CD4-positive, CD25-positive, alpha-beta regulatory T cell (primary cell): ENCODE data around the gene PBOV1. TPM values are rescaled to one million over a fixed set of nuclear protein-coding genes. Genes with fewer than 3 reads are reported as not detected.
"Not testable (repeated sequence)": the region's sequence is repeated elsewhere in the genome, so short reads cannot be mapped to it uniquely, and the experiment has no call there.

ENCODE experiments used
- ATAC-seq, 2 donors: fragments of 150-1000 bp; cut with Tn5 transposase; one replicate each; pipeline ENCODE4 v1.10.0; 2021; ENCODE audit warnings: low read depth in 2 of 2, moderate number of reproducible peaks in 2 of 2, moderate library complexity in 1 of 2
- DNase-seq, 3 donors: peaks; one replicate each; pipeline versions ENCODE4 v3.0.0 to v3.0.0-alpha.2; 2012 to 2022; ENCODE audit warnings: mixed read lengths in 1 of 3
- H3K27ac ChIP-seq: one replicate; pipeline ENCODE4 v1.7.0; 2013; ENCODE audit warnings: mild to moderate bottlenecking, low read length; ENCODE audit not compliant: insufficient read depth, poor library complexity, severe bottlenecking
- H3K27me3 ChIP-seq: one replicate; pipeline ENCODE4 v1.7.0; 2013; ENCODE audit warnings: low read length; ENCODE audit not compliant: control insufficient read depth, insufficient read depth
- H3K36me3 ChIP-seq: one replicate; pipeline ENCODE4 v1.7.0; 2013; ENCODE audit warnings: mild to moderate bottlenecking, low read length, moderate library complexity; ENCODE audit not compliant: control insufficient read depth, insufficient read depth
- H3K4me1 ChIP-seq: 2 replicates; pipeline ENCODE4 v1.7.0; 2013; ENCODE audit warnings: mild to moderate bottlenecking, low read length; ENCODE audit not compliant: insufficient read depth, control insufficient read depth, poor library complexity, severe bottlenecking
- H3K4me3 ChIP-seq: one replicate; pipeline ENCODE4 v1.7.0; 2013; ENCODE audit warnings: low read depth, mild to moderate bottlenecking, low read length, moderate library complexity
- H3K9me3 ChIP-seq, 2 experiments: 1 replicate in 1 of 2; 2 replicates in 1 of 2; pipeline ENCODE4 v1.7.0; 2013; ENCODE audit warnings: low read length in 2 of 2, mild to moderate bottlenecking in 1 of 2, moderate library complexity in 1 of 2; ENCODE audit not compliant: control insufficient read depth in 2 of 2
- H3K27ac Mint-ChIP-seq, 3 donors: one replicate each; pipeline ENCODE4 v1.8.0; 2020 to 2022; ENCODE audit warnings: mild to moderate bottlenecking in 3 of 3, mixed read lengths in 3 of 3, moderate library complexity in 2 of 3
- H3K27me3 Mint-ChIP-seq: one replicate; pipeline ENCODE4 v1.8.0; 2022; ENCODE audit warnings: mild to moderate bottlenecking, mixed read lengths
- H3K36me3 Mint-ChIP-seq: one replicate; pipeline ENCODE4 v1.8.0; 2020; ENCODE audit warnings: mixed read lengths
- H3K4me1 Mint-ChIP-seq, 4 donors: one replicate each; pipeline ENCODE4 v1.8.0; 2020 to 2022; ENCODE audit warnings: mixed read lengths in 4 of 4, mild to moderate bottlenecking in 1 of 4
- H3K4me3 Mint-ChIP-seq, 4 donors: one replicate each; pipeline ENCODE4 v1.8.0; 2020 to 2022; ENCODE audit warnings: mild to moderate bottlenecking in 4 of 4, mixed read lengths in 4 of 4, moderate library complexity in 3 of 4
- H3K9me3 Mint-ChIP-seq, 7 donors: one replicate each; pipeline ENCODE4 v1.8.0; 2020 to 2022; ENCODE audit warnings: mixed read lengths in 7 of 7, mild to moderate bottlenecking in 3 of 7, moderate library complexity in 2 of 7
- polyA plus RNA-seq, 4 donors: library from polyadenylated mRNA; unstranded; fragments of 300-500 nt; fragmentation: Illumina TruSeq; gene quantifications; one replicate each; pipeline ENCODE4 v1.2.3, GENCODE V29; 2021
- total RNA-seq: library from RNA; stranded (reverse); gene quantifications from one replicate; pipeline ENCODE4 v1.2.3, GENCODE V29; 2022

Gene PBOV1
- total and polyA plus RNA-seq, 5 donors from 2014 or later, result not detected

GRCh38 chr6:138212530-138212929 is 5.8 kb downstream of the PBOV1 start:
- not testable (repeated sequence) for H3K4me3 ChIP-seq, H3K4me1 ChIP-seq, DNase-seq, H3K27me3 ChIP-seq, H3K27ac ChIP-seq, H3K4me1 Mint-ChIP-seq, H3K36me3 ChIP-seq, H3K36me3 Mint-ChIP-seq, H3K4me3 Mint-ChIP-seq, H3K9me3 ChIP-seq, ATAC-seq, H3K9me3 Mint-ChIP-seq
- Mint-ChIP-seq H3K27me3 (peaks cover 14% of the 10 kb centered on the region), H3K27ac (peak overlapping the region in 1 of 3 donors; percentile 35)

- no peaks in the 10 kb centered on the region for H3K9me3 ChIP-seq
- no peaks in the 10 kb centered on the region for H3K36me3 Mint-ChIP-seq
- no peak overlapping the region for H3K4me3 ChIP-seq
- no peaks in the 10 kb centered on the region for H3K36me3 ChIP-seq
- DNase-seq (no peak), ATAC-seq (no peak)
- peaks cover 3% of the 10 kb centered on the region for H3K27me3 ChIP-seq
- H3K4me1 ChIP-seq, result no peaks in the 10 kb centered on the region
- H3K27ac ChIP-seq, result no peak overlapping the region
- no peaks in the 10 kb centered on the region for H3K9me3 Mint-ChIP-seq
- peaks cover 7% of the 10 kb centered on the region for H3K27me3 Mint-ChIP-seq
- H3K27ac Mint-ChIP-seq, result no peak overlapping the region
- no peak overlapping the region for H3K4me3 Mint-ChIP-seq
- H3K4me1 Mint-ChIP-seq, result no peaks in the 10 kb centered on the region
These were observed 6.7 kb downstream of the PBOV1 start for GRCh38 chr6:138211601-138212000.

DNA sequence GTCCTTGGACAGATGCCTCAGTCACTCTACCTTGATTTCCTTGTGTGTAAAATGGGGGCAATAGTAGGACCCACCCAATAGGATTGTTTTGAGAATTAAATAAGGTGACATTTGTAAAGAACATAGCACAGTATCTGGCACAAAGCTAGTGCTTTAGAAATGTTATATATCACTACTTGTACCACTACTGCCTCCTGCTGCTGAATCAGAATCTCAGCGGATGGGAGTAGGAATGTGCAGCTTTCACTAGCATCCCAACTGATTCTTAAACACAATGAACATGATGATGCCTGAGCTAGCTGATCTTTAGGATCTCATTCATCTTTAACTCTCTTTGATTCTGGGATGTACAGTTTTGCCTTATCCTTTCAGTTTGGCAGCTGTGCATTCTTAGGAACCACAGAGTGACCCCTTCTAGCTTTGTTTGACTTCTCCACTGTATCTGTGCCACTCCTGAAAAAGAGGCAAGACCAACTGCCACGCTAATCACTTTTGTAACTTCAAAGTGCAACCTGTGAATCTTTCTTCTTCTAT is 7.2 kb downstream of the PBOV1 start:
- no peaks in the 10 kb centered on the region for H3K9me3 Mint-ChIP-seq
- DNase-seq (no peak), ATAC-seq (no peak)
- H3K27me3 ChIP-seq, result peaks cover 3% of the 10 kb centered on the region
- H3K4me1 Mint-ChIP-seq, result no peaks in the 10 kb centered on the region
- H3K36me3 ChIP-seq, result no peaks in the 10 kb centered on the region
- H3K27ac Mint-ChIP-seq, result no peak overlapping the region
- H3K27me3 Mint-ChIP-seq, result peaks cover 7% of the 10 kb centered on the region
- no peaks in the 10 kb centered on the region for H3K9me3 ChIP-seq
- no peaks in the 10 kb centered on the region for H3K36me3 Mint-ChIP-seq
- H3K4me1 ChIP-seq, result no peaks in the 10 kb centered on the region
- H3K4me3 Mint-ChIP-seq, result no peak overlapping the region
- H3K27ac ChIP-seq, result no peak overlapping the region
- no peak overlapping the region for H3K4me3 ChIP-seq

DNA sequence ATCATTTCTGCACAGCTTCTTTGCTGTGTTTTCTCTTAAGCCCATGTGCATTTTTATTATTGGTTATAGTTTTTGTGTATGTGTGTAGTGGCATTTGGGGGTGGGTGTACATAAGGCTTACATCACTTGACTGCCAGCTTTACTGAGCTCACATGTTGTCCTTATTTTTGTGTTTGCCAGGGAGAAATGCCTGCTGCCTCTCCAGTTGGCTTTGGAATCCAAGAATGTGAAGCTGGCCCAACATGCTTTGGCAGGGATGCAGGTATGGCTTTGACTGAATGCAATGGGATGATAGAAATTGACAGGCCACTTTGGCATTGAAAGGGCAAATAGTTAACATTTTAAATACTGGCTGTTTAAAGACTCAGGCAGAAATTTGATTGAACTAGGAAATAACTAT is 11.4 kb downstream of the PBOV1 start:
- Histone ChIP-seq H3K9me3 (no peaks in the 10 kb centered on the region), H3K4me3 (no peak overlapping the region), H3K4me1 (no peaks in the 10 kb centered on the region), H3K27ac (no peak overlapping the region), H3K27me3 (peaks cover 3% of the 10 kb centered on the region), H3K36me3 (no peaks in the 10 kb centered on the region)
- Mint-ChIP-seq H3K4me3 (no peak overlapping the region), H3K36me3 (no peaks in the 10 kb centered on the region), H3K27me3 (peaks cover 7% of the 10 kb centered on the region), H3K4me1 (no peaks in the 10 kb centered on the region), H3K27ac (no peak overlapping the region), H3K9me3 (peaks cover 0 to 2% (median 0%) of the 10 kb centered on the region in 7 donors)
- ATAC-seq (no peak), DNase-seq (no peak)

GRCh38 chr6:138205437-138206094 is 12.7 kb downstream of the PBOV1 start:
- DNase-seq (no peak), ATAC-seq (no peak)
- peaks cover 0 to 2% (median 0%) of the 10 kb centered on the region in 7 donors for H3K9me3 Mint-ChIP-seq
- H3K9me3 ChIP-seq, result no peaks in the 10 kb centered on the region
- H3K27me3 Mint-ChIP-seq, result peaks cover 3% of the 10 kb centered on the region
- peaks cover 3% of the 10 kb centered on the region for H3K27me3 ChIP-seq
- H3K27ac ChIP-seq, result no peak overlapping the region
- no peaks in the 10 kb centered on the region for H3K4me1 ChIP-seq
- no peaks in the 10 kb centered on the region for H3K36me3 ChIP-seq
- H3K4me3 Mint-ChIP-seq, result no peak overlapping the region
- no peak overlapping the region for H3K27ac Mint-ChIP-seq
- no peak overlapping the region for H3K4me3 ChIP-seq
- no peaks in the 10 kb centered on the region for H3K4me1 Mint-ChIP-seq
- H3K36me3 Mint-ChIP-seq, result no peaks in the 10 kb centered on the region

DNA sequence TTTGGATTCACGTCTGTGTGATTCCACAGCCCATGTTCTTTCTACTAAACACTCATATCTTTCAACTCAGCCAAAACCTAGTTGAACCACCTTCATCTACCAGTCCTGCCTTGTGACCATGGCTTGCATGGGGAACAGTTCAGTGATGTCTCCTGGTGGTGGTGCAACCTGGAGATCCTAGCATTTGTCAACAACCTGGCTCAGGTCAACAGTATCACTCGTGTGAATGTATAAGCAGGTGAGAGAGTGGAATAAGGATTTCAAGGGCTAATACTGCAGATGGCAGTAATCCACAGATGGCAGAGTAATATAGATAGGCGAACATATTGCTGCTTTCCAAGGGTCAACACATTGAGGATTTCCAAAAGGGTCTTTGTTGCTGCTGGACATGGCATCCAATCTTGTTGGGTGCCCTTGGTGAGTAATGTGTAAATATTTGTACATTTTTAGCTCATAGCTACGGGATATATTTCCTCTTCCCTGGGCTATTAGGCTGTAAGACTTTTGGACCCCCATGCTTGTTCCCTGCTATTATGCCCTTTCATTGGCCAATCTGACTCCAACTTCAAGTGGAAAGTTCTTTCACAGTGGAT is 13.4 kb downstream of the PBOV1 start:
- DNase-seq (no peak), ATAC-seq (no peak)
- Mint-ChIP-seq H3K27ac (no peak overlapping the region), H3K27me3 (peaks cover 6% of the 10 kb centered on the region), H3K4me3 (no peak overlapping the region), H3K9me3 (peaks cover 0 to 2% (median 0%) of the 10 kb centered on the region in 7 donors), H3K4me1 (no peaks in the 10 kb centered on the region), H3K36me3 (no peaks in the 10 kb centered on the region)
- Histone ChIP-seq H3K4me3 (no peak overlapping the region), H3K9me3 (no peaks in the 10 kb centered on the region), H3K27ac (no peak overlapping the region), H3K4me1 (no peaks in the 10 kb centered on the region), H3K27me3 (peaks cover 3% of the 10 kb centered on the region), H3K36me3 (no peaks in the 10 kb centered on the region)

DNA sequence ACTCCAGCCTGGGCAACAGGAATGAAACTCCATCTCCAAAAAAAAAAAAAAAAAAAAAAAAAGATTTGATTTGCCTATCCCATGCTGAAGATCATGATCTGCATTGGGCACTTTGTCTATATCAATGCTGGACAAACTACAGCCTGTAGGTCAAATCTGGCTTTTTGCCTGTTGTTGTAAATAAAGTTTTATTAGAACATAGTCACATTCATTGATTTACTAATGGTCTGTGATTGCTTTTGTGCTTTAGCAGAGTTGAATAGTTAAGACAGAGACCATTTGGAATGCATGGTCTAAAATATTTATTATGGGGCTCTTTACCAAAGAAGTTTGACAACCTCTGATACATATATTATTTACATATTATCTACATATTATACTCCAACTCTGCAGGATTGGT is 14.0 kb downstream of the PBOV1 start:
- Mint-ChIP-seq H3K36me3 (no peaks in the 10 kb centered on the region), H3K27ac (no peak overlapping the region), H3K4me3 (no peak overlapping the region), H3K4me1 (no peaks in the 10 kb centered on the region), H3K27me3 (peaks cover 7% of the 10 kb centered on the region), H3K9me3 (peaks cover 0 to 2% (median 0%) of the 10 kb centered on the region in 7 donors)
- no peak for ATAC-seq
- no peak overlapping the region for H3K27ac ChIP-seq
- no peak for DNase-seq
- H3K4me1 ChIP-seq, result no peaks in the 10 kb centered on the region
- no peak overlapping the region for H3K4me3 ChIP-seq
- peaks cover 3% of the 10 kb centered on the region for H3K27me3 ChIP-seq
- H3K9me3 ChIP-seq, result no peaks in the 10 kb centered on the region
- H3K36me3 ChIP-seq, result no peaks in the 10 kb centered on the region

DNA sequence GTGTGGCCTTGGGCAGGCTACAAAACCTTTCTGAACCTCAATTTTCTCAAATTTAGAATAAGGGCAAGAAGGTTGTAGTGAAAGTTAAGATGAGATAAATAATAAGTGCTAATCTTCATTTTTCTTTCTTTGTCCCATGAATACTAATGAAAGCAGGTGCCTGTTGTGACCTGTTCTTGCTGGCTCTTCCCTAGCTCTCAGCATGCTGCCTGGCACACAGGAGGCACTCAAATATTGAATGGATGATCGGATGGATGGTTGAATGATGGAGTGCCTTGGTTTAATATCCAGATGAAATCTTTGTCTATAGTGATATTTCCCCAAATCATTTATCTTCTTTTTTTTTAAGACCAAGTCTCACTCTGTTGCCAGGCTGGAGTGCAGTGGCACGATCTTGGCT is 15.0 kb downstream of the PBOV1 start:
- H3K4me1 ChIP-seq, result no peaks in the 10 kb centered on the region

More for the DNA sequence above, 15.0 kb downstream of the PBOV1 start:
- no peaks in the 10 kb centered on the region for H3K36me3 Mint-ChIP-seq
- Histone ChIP-seq H3K27me3 (peaks cover 3% of the 10 kb centered on the region), H3K9me3 (no peaks in the 10 kb centered on the region), H3K36me3 (no peaks in the 10 kb centered on the region), H3K27ac (no peak overlapping the region), H3K4me3 (no peak overlapping the region)
- H3K4me1 Mint-ChIP-seq, result no peaks in the 10 kb centered on the region
- H3K27me3 Mint-ChIP-seq, result peaks cover 7% of the 10 kb centered on the region
- DNase-seq, result no peak
- H3K9me3 Mint-ChIP-seq, result peaks cover 0 to 2% (median 0%) of the 10 kb centered on the region in 7 donors
- ATAC-seq, result no peak
- H3K4me3 Mint-ChIP-seq, result no peak overlapping the region
- H3K27ac Mint-ChIP-seq, result no peak overlapping the region
